Nucleus accumbens (tissue), 56 donors: ENCODE results near the gene TYW5.

Source experiments
- DNase-seq, 56 donors: peaks; one replicate each; lab custom pipeline; 2025; lab: John Stamatoyannopoulos, UW

Gene TYW5

GRCh38 chr2:199975273-199975895 is 20.1 kb upstream of the TYW5 start:
- DNase-seq: no peak

DNA sequence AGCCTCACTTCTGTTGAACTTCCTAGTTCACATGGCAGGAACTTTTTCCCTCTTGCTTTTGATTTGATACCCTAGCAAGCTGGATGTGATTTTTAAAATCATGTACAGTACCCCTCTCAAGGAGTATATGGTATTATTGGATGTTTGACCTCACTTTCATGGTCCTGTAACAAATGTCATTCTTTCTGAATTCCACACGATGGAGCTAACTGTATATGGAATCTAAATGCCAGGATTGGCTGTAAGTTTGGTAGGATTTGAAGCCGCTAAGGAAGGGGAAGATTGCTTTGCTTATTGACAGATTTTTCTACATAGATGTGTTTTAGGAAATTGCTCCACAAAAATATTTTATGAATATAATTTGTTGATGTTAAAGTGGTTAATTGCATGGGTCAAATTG is 18.4 kb upstream of the TYW5 start:
- no peak for DNase-seq

DNA sequence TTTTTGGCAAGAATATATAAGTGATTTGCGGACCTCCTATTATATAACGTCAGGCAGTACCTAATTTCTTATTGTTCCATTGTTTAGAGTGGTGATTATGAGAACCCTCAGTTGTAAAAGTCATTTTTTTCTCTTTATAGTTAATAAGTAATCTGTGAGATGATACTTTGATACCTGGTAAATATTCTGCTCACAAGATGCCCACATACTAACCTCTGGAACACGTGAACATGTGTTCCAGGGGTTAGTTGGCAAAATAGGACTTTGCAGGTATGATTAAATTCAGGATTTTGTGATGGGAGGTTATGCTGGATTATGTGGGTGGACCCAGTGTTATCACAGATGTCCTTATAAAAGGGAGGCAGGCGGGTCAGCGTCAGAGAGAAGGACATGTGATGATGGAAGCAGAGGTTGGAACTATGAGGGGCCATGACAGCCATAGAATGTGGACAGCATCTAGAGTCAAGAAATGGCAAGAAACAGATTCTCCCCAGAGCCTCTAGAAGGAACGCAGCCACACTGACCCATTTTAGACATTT is 16.9 kb upstream of the TYW5 start:
- DNase-seq: no peak

DNA sequence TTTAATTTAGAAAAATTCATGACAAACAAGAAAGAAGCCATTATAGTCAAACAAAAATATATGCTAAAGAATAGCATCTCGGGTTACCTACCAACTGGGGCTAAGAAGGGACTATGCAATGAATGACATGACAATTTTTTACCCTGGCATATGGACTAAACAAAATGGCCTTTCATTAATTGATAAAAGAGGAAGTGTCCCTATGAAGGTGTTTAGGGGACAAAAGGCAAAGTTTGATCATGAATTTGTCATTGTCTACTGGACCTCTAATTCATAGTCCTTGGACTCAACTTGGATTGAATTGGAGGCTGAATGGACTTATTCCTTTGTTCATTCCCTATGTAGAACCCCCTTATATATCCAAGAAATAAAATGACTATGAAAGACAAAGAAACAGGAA is 12.8 kb upstream of the TYW5 start:
- DNase-seq: no peak

- DNase-seq: no peak
Measured at GRCh38 chr2:199966976-199967375, 11.7 kb upstream of the TYW5 start.

- DNase-seq: no peak
Measured at GRCh38 chr2:199966405-199966804, 11.1 kb upstream of the TYW5 start.

DNA sequence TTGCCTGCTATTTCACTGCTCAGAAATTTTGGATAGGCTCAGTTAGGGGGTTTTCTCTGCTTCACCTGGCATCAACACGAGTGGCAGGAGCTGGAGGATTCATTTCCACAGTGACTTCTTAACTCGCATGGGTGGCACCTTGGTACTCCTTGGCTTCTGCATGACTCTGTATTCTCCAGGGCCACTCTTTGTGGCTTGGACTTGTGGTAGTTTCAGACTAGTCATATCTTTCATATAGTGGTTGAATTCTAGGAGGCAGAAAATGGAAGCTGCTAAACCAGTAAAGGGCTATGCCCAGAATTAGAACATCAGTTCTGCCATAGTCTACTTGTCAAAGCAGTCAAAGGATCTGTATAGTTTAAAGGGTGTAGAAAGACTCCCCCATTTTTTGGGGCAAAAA is 6.9 kb upstream of the TYW5 start:
- DNase-seq: no peak

DNA sequence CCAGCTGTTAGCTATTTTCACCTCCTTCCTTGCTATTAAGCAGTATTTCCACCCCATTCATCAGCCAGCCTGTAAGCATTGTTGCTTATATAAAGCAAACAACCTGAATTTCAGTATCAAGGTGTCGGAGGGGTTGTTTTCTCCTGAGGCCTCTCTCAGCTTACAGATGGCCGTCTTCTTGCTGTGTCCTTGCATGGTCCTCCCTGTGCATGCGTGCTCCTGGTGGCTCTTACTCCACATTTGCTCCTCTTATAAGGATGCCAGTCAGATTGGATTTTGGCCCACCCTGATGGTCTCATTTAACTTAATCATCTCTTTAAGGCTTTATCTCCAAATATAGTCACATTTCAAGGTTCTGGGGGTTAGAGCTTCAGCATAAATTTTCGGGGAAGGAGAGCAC is 2.7 kb upstream of the TYW5 start:
- no peak for DNase-seq

DNA sequence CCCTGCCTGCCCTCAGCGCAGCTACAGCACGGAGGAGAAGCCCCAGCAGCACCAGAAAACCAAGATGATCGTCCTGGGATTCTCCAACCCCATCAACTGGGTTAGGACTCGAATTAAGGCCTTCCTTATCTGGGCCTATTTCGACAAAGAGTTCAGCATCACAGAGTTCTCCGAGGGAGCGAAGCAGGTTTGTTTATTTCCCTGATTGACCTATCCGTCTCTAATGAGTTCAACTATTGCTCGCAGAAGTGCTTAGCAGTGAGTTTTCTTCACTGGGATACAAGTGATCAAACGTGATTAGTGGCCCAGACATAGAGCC is 730 bp upstream of the TYW5 start:
- peak in 1 of 56 donors; percentile 28 for DNase-seq

GRCh38 chr2:199955007-199955338 is 318 bp downstream of the TYW5 start:
- DNase-seq: no peak

DNA sequence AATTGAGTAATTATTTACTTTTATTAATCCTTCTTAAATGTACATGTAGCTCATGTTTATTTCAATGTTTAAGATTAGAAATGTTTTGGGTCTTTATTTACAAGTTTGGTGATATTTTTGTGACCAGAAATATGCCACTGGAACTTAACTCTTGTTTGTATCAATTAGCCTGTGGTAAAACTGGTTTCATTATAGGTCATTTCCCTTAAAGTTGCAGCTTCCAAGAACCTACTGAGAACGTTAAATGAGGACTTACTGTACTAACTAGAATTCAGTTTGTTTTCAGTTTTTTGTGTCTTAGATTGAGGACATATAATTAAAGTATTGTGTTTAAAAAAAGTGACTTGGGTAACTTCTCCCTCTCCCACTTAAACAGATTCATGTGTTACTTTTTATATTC is 4.3 kb downstream of the TYW5 start:
- DNase-seq: no peak

GRCh38 chr2:199950396-199950795 is 4.9 kb downstream of the TYW5 start:
- DNase-seq: no peak

DNA sequence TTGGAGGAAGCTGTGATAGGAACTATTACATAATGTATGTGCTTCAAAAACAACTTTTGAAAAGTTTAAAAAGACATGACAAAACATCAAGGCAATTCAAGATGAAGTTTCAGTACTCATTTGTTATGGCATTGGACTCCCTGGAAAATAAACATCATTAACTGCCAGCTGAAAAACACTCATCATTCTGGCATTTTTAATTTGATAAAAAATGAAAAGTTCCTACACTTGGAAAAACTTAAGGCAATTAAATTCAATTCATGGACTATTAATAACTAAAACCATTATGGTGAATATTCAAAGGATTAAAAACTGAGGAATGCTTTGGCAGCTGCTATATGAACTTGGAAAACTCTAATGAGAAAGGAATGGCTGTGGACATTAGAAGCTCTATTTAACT is 8.5 kb downstream of the TYW5 start:
- no peak for DNase-seq

- DNase-seq: no peak
Measured at GRCh38 chr2:199946196-199946595, 9.1 kb downstream of the TYW5 start.

DNA sequence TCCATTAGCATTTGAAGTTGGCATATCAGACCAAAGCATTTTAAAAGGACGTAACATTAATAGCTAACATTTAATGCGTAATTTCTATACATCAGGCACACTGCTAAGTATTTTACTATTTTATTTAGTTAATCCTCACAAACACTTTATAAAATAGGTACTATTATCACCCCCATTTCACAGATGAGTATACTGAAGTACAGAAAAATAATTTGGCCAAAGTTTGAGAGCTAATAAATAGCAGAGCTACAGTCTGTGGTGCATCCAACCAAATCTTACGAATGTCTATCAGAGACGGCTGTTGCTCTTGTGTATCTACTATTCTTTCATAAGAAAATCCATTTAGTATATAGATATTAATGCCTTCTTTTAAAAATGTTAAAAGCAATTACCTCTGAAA is 11.9 kb downstream of the TYW5 start:
- DNase-seq: no peak

- DNase-seq: no peak
Measured at GRCh38 chr2:199940373-199940772, 14.9 kb downstream of the TYW5 start.

DNA sequence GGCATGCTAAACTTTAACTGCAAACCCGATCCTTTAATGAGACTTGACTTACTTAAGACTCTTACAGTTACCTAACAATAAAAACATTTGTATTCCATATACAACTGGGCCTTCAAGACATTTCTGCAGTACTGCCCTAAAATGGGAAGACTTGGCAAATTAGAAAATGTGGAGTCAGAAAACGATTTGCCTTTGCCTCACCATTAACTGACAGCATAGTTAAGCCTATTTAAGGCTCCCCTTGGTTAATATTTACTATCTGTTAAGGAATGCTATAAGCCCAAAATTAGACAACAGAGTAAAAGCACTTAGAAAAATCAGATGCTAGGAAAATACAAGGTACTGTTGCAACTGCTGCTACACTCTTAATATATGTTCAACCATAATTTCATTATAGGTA is 18.7 kb downstream of the TYW5 start:
- DNase-seq: no peak

- DNase-seq: no peak
Measured at GRCh38 chr2:199933466-199933865, 21.8 kb downstream of the TYW5 start.

DNA sequence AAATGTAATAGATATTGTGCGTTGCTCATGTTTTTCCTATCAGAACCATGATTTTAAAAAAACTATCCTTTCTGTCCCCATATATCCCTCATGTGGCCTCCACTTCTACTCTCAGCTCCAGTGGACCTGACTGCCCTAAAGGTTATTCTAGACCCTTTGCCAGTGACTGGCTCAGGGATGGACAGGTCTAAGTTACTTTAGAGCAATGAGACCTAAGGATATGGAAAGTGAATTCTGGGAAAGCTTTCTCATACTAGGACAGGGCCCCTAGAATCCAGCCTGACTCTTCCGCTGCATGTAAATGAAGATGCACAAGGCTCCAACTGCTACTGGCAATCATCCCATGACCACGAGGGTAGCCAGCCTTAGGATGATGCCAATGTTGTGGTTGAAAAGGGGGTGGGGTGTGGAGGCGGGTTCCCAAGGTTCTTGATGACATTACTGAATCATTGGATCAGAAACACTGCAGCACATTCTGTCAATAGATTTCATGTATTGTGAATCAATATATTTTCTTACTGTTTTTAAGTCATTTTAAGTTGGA is 22.9 kb downstream of the TYW5 start:
- DNase-seq: peak in 55 of 56 donors; percentile 3 to 92 (median 78)

GRCh38 chr2:199929262-199929661 is 26.0 kb downstream of the TYW5 start:
- peak in 6 of 56 donors; percentile 2 to 24 (median 14) for DNase-seq

GRCh38 chr2:199928626-199929025 is 26.7 kb downstream of the TYW5 start:
- DNase-seq: no peak

DNA sequence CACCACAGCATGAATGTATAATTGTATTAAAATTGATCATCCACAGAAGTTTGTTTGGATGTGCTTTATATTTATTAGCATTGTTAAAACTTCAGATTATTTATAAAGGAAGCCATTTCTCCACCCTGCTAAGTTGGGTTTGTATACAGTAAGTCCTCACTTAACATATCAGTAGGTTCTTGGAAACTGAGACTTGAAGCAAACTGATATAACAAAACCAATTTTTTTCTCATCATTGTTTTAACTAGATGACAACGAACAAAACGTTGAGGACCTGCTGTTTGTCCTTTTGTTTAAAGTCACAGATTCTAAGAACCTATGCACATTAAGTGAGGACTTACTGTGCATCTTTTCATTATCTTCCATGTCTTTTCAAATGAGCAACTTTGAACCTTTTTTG is 27.1 kb downstream of the TYW5 start:
- no peak for DNase-seq

- no peak for DNase-seq
Measured at GRCh38 chr2:199926806-199927205, 28.5 kb downstream of the TYW5 start.
